Skeletal muscle cell (primary cell): ENCODE results near the gene MINDY1.

ENCODE experiments used
- DNase-seq: peaks from one replicate; pipeline ENCODE4 v3.0.0-alpha.2; 2010; ENCODE audit warnings: low read depth
- H3K4me3 ChIP-seq: 2 replicates; pipeline ENCODE4 v1.5.1; 2011; ENCODE audit warnings: low read depth, mild to moderate bottlenecking, control low read depth, low read length, moderate library complexity

Gene MINDY1, protein sequence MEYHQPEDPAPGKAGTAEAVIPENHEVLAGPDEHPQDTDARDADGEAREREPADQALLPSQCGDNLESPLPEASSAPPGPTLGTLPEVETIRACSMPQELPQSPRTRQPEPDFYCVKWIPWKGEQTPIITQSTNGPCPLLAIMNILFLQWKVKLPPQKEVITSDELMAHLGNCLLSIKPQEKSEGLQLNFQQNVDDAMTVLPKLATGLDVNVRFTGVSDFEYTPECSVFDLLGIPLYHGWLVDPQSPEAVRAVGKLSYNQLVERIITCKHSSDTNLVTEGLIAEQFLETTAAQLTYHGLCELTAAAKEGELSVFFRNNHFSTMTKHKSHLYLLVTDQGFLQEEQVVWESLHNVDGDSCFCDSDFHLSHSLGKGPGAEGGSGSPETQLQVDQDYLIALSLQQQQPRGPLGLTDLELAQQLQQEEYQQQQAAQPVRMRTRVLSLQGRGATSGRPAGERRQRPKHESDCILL

DNA sequence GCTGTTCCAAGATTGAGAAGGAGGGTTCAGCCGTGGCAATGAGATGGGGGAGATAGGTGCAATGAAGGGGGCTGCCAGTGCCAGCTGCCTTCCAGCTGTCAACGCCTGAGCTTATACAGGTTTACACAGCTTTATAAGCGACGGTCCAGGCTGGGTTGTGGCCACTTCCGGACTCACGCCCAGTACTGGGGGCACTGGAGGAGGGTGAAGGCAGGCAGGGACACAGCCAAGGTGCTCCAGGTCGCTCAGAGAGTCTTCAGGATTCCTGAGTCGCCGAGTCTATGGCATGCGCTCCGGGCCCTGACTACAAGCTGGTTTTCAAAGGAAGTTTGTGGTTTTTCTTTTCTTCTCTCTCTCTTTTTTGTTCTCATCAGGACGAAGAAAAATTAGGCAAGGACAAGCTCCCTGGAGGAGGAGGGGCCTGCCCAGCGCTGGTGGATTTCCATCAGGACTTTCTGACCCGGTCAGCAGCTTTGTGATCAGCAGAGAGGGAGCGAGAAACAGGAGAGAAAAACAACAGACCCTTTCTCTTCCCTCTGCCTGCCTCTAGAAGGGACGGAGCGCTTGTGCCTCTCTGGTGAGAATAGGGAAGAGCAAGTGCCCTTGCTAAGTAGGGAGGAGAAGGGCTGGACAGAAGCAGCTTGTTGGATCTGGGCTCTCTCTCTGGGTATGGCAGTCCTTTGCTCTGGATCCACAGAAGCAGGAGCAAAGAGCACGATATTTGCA, at the start of gene MINDY1:
MINDY1 (minus strand) TSS at position 576 of the 726 bp plus-strand sequence. CDS start 4,285 bp downstream, outside the sequence.
- peak; percentile 70 for DNase-seq
- peak within 1 kb of the TSS; percentile 53 for H3K4me3 ChIP-seq

DNA sequence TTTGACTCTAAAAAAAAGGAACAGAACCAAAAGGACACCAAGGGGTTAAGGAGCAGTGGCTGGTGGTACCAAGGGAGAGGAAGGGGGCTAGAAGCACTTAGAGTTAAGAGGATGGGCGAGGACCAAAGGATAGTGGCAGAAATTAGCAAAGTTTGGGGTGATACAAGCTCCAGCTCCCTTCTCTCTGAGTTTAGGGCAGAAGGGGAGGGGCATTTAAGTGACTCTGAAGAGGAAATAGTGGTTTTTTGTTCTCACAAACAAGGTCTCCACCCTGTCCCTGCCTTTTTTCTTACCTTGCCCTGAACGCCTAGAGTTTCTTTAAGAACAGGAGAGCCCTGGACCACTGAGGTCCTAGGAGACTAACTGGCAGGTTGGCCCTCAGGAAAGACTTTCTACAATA, 49.4 kb upstream of the MINDY1 start:
- no peak for DNase-seq

DNA sequence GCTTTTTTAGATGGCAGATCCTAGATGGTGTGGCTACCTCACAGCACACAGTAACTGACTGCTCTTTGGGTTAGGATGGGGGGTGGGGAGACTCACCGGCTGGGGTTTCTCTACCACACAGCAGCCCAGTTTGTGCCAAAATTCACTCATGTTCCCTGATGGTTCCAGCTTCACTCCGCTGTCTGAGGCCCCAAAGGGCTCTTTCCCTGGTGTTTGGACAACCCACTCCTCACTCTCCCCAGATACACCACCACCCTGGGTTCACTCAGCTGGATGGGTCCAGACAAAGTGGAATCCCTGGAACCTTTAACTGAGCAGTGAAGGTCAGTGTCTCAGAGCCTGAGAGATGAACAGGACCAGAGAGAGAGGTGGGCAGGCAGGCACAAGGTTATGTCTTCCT, 48.9 kb upstream of the MINDY1 start:
- no peak overlapping the region for H3K4me3 ChIP-seq
- no peak for DNase-seq

More for the DNA sequence above, 49.4 kb upstream of the MINDY1 start:
- no peak overlapping the region for H3K4me3 ChIP-seq

DNA sequence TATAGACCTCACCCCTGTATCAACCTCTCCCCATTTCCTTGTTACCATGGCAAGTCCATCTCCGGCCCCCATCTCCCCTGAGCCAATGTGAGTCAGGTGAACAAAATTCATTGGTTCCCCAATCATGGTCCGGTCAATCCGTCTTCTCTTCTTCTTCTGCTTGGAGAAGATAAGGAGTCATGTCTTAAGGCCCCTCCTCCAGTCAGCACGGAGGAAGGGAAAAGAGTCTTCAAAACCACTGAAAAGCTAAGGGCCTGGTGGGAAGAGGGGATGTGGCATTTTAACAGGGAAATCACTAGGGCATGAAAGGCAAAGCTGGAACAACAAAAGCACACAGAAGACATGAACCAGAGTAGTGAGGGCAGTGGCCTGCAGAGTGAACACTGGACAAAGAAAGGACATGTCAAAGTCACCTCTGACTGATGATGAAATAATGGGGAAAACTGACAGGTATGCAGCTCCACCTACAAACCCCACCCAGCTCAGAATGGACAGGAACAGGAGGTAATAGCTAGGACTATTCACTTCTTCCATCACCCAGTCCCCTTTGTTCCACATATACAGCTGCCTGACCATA, 48.4 kb upstream of the MINDY1 start:
- H3K4me3 ChIP-seq: no peak overlapping the region

DNA sequence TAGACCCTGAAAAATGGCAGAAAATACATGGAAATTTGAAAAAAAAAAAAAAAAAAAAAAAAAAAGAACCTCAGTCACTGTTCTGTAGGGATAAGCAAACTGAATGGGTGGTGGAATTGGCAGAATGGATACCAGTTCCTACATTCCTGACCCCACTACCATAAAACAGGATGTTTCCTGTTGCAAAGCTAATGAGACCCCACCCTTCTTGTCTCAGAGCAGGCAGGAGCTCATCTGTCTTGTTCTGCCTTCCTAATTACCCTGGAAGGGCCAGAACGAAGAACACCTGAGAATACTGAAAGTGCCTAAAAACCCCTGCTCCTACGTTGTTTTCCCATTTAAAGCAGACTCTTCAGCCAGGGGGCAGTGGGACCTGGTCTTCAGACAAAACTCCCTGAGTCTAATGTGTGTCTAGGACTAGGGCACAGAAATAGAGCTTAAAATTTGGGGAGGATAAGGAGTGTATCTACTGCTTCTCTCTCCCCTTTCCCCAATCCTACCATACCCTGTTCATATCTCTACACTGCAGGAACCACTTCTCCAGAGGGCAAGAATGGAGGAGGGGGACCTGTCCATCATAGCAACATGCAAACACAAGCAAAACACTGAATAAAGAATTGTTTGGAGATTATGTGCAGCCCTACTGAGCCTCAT, 44.8 kb upstream of the MINDY1 start:
- no peak for DNase-seq
- no peak overlapping the region for H3K4me3 ChIP-seq

More for the DNA sequence above, 48.4 kb upstream of the MINDY1 start:
- no peak for DNase-seq

DNA sequence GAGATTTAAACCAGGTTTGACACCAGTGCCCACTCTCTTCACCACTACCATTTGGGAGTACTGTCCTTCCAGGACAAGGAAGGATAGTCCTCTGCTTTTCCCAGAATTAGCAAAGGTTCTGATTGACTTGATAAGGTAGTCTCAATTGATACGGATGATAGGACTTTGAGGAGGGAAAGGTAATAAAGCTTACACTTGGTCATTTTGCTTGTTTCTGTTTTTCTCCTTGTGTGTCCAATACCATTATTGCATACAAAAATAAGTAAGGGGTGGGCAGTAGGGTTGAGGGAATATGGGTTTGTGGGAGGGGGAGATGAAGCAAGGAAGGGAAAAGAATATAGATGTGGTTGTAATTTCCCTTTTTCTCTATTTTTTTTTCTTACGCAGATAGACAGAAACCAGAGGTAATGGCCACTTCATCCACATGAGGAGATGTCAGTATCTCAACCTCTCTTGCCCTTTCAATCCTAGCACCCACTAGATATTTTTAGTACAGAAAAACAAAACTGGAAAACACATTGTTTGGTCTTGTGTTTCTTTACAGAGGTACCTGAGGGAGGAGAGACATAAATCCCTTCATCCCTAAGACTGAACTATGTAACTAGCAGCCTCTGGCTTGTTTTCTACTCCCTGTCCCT, 43.5 kb upstream of the MINDY1 start:
- no peak for DNase-seq

DNA sequence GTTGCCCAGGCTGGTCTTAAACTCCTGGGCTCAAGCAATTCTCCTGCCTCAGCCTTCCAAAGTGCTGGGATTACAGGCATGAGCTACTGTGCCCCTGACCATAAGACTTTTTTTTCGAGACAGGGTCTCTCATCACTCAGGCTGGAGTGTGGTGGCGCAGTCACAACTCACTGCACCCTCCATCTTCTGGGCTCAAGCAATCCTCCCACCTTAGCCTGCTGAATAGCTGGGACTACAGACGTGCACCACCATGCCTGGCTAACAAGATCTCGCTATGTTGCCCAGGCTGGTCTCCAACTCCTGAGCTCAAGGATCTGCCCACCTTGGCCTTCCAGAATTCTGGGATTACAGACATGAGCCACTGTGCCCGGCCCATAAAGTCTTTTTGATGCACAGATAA, 42.8 kb upstream of the MINDY1 start:
- no peak overlapping the region for H3K4me3 ChIP-seq
- no peak for DNase-seq

More for the DNA sequence above, 43.5 kb upstream of the MINDY1 start:
- H3K4me3 ChIP-seq: no peak overlapping the region

DNA sequence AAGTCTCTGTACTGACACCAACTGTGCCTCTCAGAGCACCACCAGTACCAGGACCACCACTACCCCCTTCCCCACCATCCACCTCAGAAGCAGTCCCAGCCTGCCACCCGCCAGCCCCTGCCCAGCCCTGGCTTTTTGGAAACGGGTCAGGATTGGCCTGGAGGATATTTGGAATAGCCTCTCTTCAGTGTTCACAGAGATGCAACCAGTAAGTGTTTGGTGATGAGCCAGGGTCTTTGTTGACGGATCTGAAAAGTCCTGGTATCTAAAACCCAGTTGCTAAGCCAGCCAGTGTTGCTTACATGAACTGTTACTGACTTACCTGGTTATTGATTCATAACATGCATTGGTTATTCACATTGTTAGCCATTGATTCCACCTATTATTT, 41.9 kb upstream of the MINDY1 start:
- H3K4me3 ChIP-seq: peak overlapping the region; percentile 74
- DNase-seq: no peak

DNA sequence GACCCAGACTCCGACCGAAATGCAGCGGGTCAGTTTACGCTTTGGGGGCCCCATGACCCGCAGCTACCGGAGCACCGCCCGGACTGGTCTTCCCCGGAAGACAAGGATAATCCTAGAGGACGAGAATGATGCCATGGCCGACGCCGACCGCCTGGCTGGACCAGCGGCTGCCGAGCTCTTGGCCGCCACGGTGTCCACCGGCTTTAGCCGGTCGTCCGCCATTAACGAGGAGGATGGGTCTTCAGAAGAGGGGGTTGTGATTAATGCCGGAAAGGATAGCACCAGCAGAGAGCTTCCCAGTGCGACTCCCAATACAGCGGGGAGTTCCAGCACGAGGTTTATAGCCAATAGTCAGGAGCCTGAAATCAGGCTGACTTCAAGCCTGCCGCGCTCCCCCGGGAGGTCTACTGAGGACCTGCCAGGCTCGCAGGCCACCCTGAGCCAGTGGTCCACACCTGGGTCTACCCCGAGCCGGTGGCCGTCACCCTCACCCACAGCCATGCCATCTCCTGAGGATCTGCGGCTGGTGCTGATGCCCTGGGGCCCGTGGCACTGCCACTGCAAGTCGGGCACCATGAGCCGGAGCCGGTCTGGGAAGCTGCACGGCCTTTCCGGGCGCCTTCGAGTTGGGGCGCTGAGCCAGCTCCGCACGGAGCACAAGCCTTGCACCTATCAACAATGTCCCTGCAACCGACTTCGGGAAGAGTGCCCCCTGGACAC, 41.4 kb upstream of the MINDY1 start:
- peak overlapping the region; percentile 74 for H3K4me3 ChIP-seq
- DNase-seq: no peak

DNA sequence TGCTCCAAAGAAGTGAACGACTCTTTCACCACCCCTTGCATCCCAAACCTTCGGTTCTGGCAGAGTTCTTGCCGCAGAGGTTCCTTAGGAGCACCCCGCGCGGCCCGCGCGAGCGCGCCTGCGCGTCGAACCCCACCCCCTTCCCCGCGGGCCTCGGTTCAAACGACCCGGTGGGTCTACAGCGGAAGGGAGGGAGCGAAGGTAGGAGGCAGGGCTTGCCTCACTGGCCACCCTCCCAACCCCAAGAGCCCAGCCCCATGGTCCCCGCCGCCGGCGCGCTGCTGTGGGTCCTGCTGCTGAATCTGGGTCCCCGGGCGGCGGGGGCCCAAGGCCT, 40.9 kb upstream of the MINDY1 start, which contains the start of gene C1orf56:
C1orf56 (plus strand) TSS at position 161 of the 334 bp plus-strand sequence; CDS start at position 258, 97 bp downstream.
- H3K4me3 ChIP-seq: peak within 1 kb of the TSS; percentile 74
- DNase-seq: no peak

DNA sequence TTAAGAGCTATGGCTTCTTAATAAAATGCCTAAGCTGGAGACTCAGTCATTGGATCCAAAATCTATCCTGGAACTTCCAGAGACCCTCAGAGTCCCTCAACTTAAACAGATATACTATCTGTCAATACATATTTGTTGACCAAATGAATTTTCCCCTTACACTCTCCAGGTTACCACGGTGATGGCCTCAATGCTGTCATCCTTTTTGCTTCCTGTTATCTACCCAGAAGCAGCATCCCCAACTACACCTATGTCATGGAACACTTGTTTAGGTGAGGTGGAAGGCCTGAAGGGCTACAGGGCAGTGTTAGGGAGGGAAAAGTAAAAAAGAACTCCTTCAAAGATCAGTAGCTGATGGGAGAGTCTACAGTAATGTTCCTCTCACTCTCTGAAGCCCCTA, 36.5 kb upstream of the MINDY1 start:
- H3K4me3 ChIP-seq: no peak overlapping the region

DNA sequence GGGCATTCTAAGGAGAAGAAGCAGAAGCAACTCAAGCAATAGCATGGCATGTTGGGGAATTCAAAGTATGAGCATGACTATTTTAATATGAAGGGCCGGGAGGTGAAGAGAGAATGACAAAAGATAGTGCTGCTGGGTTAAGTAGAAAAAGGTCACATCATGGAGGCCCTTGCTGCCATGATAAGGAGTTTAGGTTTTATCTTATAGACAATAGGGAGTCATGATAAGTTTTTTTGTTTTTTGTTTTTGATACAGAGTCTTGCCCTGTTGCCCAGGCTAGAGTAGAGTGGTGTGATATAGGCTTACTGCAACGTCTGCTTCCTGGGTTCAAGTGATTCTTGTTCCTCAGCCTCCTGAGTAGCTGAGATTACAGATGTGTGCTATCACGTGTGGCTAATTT, 32.8 kb upstream of the MINDY1 start:
- no peak for DNase-seq
- no peak overlapping the region for H3K4me3 ChIP-seq

More for the DNA sequence above, 36.5 kb upstream of the MINDY1 start:
- no peak for DNase-seq

DNA sequence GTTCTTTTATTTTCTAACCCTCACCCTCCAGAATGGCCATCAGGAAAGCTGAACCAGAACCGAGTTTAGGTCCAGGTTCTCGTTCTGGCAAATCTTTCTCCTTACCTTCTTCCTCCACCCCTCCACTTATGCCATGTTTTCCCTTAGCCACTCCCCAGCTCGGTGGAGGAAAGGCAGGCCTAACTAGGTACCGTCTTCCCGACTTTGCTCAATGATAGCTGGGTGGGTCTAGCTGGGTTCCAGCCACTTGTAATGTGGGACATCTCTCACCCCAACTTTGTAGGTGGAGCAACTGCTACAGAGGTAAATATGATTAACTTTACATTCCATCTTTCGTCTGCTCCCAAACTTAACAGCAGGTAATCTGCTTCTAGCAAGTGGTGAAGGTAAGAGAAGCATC, 30.3 kb upstream of the MINDY1 start:
- no peak for DNase-seq

DNA sequence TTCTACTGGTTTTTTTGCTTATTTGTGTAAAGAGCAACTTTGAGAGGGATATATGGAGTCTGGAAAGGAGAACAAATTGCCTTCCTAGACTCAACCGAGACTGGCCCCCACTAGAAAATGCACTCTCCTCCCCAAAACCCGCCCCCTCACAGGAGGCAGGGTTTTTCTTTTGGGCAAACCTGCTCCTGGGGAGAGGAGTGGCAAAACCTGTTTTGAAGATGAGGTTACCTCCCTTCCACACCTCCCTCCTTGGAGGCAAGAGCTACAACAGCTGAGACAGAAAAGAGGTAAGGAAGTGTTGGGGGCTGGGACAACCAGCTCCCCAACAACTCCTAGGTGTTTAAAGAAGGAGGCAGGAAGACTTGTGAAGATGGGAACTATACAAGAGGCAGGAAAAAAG, 29.7 kb upstream of the MINDY1 start, which contains the start of gene BNIPL:
BNIPL (plus strand) TSS at position 231 of the 400 bp plus-strand sequence; CDS start at position 371, 140 bp downstream.
- no peak within 1 kb of the TSS for H3K4me3 ChIP-seq
- no peak for DNase-seq

More for the DNA sequence above, 30.3 kb upstream of the MINDY1 start:
- H3K4me3 ChIP-seq: no peak overlapping the region

DNA sequence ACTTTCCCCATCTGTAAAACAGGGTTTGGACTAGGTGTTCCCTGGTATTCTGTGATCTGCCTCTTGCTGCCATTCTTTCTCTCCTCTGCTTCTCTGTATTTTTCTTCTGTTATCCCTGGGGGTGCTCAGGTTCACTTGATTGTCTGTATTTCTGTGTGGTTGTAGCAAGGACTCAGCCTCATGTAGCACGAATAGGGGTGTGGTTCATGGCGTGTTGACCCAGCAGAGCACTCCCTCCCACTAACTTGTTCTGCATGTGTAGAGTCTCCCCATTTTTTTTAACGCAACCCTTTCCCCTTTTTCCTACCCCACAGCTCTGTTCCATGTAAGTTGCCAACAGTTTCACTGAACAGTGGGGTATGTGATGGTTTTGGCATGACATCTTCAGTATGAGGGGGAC, 28.5 kb upstream of the MINDY1 start:
- no peak for DNase-seq
- no peak overlapping the region for H3K4me3 ChIP-seq

DNA sequence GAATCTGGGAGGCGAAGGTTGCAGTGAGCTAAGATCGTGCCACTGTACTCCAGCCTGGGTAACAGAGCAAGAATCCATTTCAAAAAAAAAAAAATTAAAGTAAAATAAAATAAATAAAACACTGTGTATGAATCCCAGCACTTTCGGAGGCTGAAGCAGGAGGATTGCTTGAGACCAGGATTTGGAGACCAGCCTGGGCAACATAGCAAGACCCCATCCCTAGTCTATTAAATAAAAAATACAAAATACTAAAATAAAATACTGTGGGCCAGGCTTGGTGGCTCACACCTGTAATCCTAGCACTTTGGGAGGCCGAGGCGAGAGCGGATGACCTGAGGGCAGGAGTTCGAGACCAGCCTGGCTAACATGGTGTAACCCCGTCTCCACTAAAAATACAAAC, 25.5 kb upstream of the MINDY1 start:
- H3K4me3 ChIP-seq: no peak overlapping the region

DNA sequence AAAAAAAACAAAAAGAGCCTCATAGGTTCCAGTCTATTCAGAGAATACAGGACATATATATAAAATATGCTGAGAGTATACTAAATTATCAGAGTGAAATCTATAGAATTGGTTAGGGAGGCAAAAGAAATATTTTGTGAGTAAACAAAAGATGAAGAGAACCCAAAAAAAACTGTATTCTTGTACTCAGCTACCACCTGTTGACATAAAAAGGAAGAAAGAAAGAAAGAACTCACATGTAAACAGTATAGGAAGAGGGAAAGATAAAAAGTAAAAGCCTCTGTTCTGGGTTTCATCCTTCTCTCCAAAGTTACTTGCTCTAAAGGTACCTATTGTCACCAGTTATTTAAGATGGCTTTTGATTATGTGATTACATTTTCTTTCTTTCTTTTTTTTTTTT, 19.8 kb upstream of the MINDY1 start:
- DNase-seq: no peak
- no peak overlapping the region for H3K4me3 ChIP-seq

More for the DNA sequence above, 25.5 kb upstream of the MINDY1 start:
- no peak for DNase-seq

DNA sequence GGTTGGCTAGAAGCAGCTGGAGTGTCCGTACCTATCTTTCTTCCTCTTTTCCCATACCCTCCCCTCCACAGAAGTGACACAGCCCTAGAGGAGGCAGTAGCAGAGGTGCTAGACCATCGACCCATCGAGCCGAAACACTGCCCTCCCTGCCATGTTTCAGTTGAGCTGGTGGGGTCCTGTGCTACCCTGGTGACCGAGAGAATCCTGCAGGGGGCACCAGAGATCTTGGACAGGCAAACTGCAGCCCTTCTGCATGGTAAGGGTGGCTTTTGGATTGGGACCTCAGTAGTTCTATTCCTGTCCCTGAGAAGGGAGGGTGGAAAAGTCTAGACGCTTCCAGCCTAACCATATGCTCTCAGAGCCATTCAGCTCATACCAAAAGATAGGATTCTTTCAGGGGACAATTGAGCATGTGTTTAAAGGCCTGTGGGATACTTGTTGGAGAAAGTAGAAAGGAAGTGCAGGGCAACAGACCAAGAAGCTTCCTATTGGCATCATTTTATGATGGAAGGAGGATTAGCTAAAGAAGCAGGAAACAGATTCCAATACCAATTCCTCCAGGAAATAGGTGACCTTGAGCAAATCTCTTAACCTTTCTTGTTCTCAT, 17.9 kb upstream of the MINDY1 start:
- H3K4me3 ChIP-seq: no peak overlapping the region
- no peak for DNase-seq
